Ishikawa (cell line): ENCODE results near the gene ZNF821.

Experiments used
- CEBPB ChIP-seq: IDR thresholded peaks from 2 replicates; pipeline ENCODE4 v1.6.1; 2012
- CREB1 ChIP-seq: IDR thresholded peaks from 2 replicates; pipeline ENCODE4 v1.6.1; 2012; ENCODE audit warnings: low read depth
- EGR1 ChIP-seq: IDR thresholded peaks from 2 replicates; pipeline ENCODE4 v1.6.1; 2012
- EP300 ChIP-seq: IDR thresholded peaks from 2 replicates; pipeline ENCODE4 v1.6.1; 2012; ENCODE audit warnings: borderline replicate concordance
- FOXM1 ChIP-seq: IDR thresholded peaks from 2 replicates; pipeline ENCODE4 v1.6.1; 2012; ENCODE audit warnings: low read depth, borderline replicate concordance
- MAX ChIP-seq: IDR thresholded peaks from 2 replicates; pipeline ENCODE4 v1.6.1; 2012
- NFIC ChIP-seq: IDR thresholded peaks from 2 replicates; pipeline ENCODE4 v1.6.1; 2012
- RAD21 ChIP-seq: IDR thresholded peaks from 2 replicates; pipeline ENCODE4 v1.6.1; 2012; ENCODE audit warnings: low read depth
- TAF1 ChIP-seq: IDR thresholded peaks from 2 replicates; pipeline ENCODE4 v1.6.1; 2012; ENCODE audit warnings: low read depth, mild to moderate bottlenecking
- TCF12 ChIP-seq: IDR thresholded peaks from 2 replicates; pipeline ENCODE4 v1.6.1; 2012; ENCODE audit warnings: low read depth
- TEAD4 ChIP-seq: IDR thresholded peaks from 2 replicates; pipeline ENCODE4 v1.6.1; 2012
- YY1 ChIP-seq: IDR thresholded peaks from 2 replicates; pipeline ENCODE4 v1.6.1; 2012; ENCODE audit warnings: low read depth
- ZBTB7A ChIP-seq: IDR thresholded peaks from 2 replicates; pipeline ENCODE4 v1.6.1; 2012; ENCODE audit warnings: low read depth
- TF ChIP-seq, protein P1 (sequence below): IDR thresholded peaks from 2 replicates; pipeline ENCODE4 v1.6.1; 2012; ENCODE audit warnings: low read depth, mild to moderate bottlenecking
- TF ChIP-seq, protein P2 (sequence below): IDR thresholded peaks from 2 replicates; pipeline ENCODE4 v1.6.1; 2012

The ZNF821 gene

GRCh38 chr16:71852158-71852557 is 31.8 kb downstream of the ZNF821 start:
- TF ChIP-seq TEAD4 (no peak), CEBPB (no peak), FOXM1 (no peak), TAF1 (no peak), EGR1 (no peak), EP300 (no peak), MAX (no peak), RAD21 (no peak), ZBTB7A (no peak), NFIC (no peak), YY1 (no peak), TCF12 (no peak), CREB1 (no peak)
- TF ChIP-seq, protein P1, sequence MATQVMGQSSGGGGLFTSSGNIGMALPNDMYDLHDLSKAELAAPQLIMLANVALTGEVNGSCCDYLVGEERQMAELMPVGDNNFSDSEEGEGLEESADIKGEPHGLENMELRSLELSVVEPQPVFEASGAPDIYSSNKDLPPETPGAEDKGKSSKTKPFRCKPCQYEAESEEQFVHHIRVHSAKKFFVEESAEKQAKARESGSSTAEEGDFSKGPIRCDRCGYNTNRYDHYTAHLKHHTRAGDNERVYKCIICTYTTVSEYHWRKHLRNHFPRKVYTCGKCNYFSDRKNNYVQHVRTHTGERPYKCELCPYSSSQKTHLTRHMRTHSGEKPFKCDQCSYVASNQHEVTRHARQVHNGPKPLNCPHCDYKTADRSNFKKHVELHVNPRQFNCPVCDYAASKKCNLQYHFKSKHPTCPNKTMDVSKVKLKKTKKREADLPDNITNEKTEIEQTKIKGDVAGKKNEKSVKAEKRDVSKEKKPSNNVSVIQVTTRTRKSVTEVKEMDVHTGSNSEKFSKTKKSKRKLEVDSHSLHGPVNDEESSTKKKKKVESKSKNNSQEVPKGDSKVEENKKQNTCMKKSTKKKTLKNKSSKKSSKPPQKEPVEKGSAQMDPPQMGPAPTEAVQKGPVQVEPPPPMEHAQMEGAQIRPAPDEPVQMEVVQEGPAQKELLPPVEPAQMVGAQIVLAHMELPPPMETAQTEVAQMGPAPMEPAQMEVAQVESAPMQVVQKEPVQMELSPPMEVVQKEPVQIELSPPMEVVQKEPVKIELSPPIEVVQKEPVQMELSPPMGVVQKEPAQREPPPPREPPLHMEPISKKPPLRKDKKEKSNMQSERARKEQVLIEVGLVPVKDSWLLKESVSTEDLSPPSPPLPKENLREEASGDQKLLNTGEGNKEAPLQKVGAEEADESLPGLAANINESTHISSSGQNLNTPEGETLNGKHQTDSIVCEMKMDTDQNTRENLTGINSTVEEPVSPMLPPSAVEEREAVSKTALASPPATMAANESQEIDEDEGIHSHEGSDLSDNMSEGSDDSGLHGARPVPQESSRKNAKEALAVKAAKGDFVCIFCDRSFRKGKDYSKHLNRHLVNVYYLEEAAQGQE, result no peak
- TF ChIP-seq, protein P2, sequence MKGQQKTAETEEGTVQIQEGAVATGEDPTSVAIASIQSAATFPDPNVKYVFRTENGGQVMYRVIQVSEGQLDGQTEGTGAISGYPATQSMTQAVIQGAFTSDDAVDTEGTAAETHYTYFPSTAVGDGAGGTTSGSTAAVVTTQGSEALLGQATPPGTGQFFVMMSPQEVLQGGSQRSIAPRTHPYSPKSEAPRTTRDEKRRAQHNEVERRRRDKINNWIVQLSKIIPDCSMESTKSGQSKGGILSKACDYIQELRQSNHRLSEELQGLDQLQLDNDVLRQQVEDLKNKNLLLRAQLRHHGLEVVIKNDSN, result no peak

- no peak for TF ChIP-seq TEAD4
- no peak for TF ChIP-seq ZBTB7A
- no peak for TF ChIP-seq EP300
- no peak for TF ChIP-seq TAF1
- no peak for TF ChIP-seq YY1
- no peak for TF ChIP-seq CREB1
- TF ChIP-seq NFIC, result no peak
These were observed 32.2 kb downstream of the ZNF821 start for GRCh38 chr16:71851746-71852145.

- TF ChIP-seq, protein P2, result no peak
- no peak for TF ChIP-seq EGR1
- TF ChIP-seq ZBTB7A, result no peak
These were observed 35.4 kb downstream of the ZNF821 start for GRCh38 chr16:71848622-71849021.

GRCh38 chr16:71847096-71847495 is 36.9 kb downstream of the ZNF821 start:
- no peak for TF ChIP-seq RAD21
- no peak for TF ChIP-seq EGR1
- no peak for TF ChIP-seq MAX
- TF ChIP-seq TEAD4, result no peak
- TF ChIP-seq, protein P1, result no peak
- TF ChIP-seq CREB1, result no peak
- TF ChIP-seq YY1, result no peak
- TF ChIP-seq TAF1, result no peak
- TF ChIP-seq CEBPB, result no peak
- TF ChIP-seq TCF12, result no peak
- TF ChIP-seq NFIC, result no peak
- TF ChIP-seq, protein P2, result no peak
- no peak for TF ChIP-seq ZBTB7A
- no peak for TF ChIP-seq FOXM1

- no peak for TF ChIP-seq TEAD4
- TF ChIP-seq TAF1, result no peak
These were observed 37.6 kb downstream of the ZNF821 start for GRCh38 chr16:71846431-71846830.

DNA sequence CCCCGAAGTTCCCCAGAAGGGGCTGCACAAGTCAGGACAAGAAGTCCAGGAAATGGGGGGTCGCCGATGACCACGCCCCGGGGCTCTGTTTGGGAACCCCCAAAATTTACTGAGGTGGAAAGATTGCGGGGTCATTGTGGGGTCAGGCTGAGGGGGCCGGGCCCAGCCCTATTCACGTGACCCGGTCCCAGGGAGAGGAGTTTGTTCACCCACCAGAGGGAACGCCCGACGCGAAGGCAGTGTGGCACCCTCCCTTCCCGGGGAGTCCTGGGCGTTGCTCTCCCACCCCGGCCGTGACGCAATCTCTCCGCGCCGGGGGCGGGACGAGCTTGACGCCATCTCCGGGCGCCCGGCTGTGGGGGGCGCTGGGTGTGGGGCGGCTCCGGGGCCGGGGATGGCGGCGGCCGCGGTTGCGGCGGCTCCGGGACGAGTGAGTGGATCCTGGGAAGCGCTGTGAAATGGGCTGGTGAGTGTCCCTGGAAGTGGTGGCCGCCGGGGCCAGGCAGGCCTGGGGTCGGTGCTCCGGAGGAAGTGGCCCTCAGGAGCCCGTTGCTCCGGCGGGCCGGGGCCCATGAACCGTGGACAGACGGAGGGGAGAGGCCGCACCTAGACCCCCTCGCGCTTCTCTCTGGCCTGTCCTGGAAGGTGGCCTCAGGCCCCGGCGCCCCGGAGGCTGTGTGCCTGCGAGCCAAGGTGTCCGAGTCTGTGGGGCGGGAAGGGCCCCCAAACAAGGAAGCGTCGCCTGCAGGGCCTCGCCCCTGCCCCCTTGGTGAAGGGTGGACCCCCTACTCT is 38.1 kb downstream of the ZNF821 start, which contains the start of gene ATXN1L:
Gene ATXN1L (plus strand): TSS at position 338 of the 792 bp plus-strand sequence. CDS start 3,765 bp downstream, outside the sequence.
- TF ChIP-seq, protein P1, result no peak
- TF ChIP-seq ZBTB7A, result peak; percentile 83
- TF ChIP-seq TEAD4, result no peak
- TF ChIP-seq CREB1, result peak; percentile 99
- TF ChIP-seq FOXM1, result no peak
- TF ChIP-seq TCF12, result peak; percentile 72; the same call in 1 of the 2 replicates
- peak; percentile 71 for TF ChIP-seq YY1
- TF ChIP-seq CEBPB, result peak; percentile 64; the same call in 1 of the 2 replicates
- peak; percentile 79 for TF ChIP-seq TAF1
- TF ChIP-seq EGR1, result no peak
- TF ChIP-seq, protein P2, result peak; percentile 84
- peak; percentile 63; the same call in 1 of the 2 replicates for TF ChIP-seq MAX
- TF ChIP-seq RAD21, result no peak
- no peak for TF ChIP-seq NFIC
- TF ChIP-seq EP300, result no peak
